Muscle layer of colon (tissue), 2 donors: ENCODE data around the gene CD82.
"Not testable (repeated sequence)": the region's sequence is repeated elsewhere in the genome, so short reads cannot be mapped to it uniquely, and the experiment has no call there.

Experiments
- H3K27ac ChIP-seq: one replicate; pipeline ENCODE4 v1.7.0; 2013; ENCODE audit warnings: low read depth, mild to moderate bottlenecking, low read length, moderate library complexity
- H3K27me3 ChIP-seq, 2 donors: one replicate each; pipeline ENCODE4 v1.7.0; 2013; ENCODE audit warnings: low read length in 2 of 2, mild to moderate bottlenecking in 2 of 2; ENCODE audit not compliant: insufficient read depth in 2 of 2, control insufficient read depth in 1 of 2
- H3K36me3 ChIP-seq: one replicate; pipeline ENCODE4 v1.7.0; 2013; ENCODE audit warnings: mild to moderate bottlenecking, low read length; ENCODE audit not compliant: insufficient read depth
- H3K4me1 ChIP-seq: one replicate; pipeline ENCODE4 v1.7.0; 2013; ENCODE audit warnings: mild to moderate bottlenecking, low read length; ENCODE audit not compliant: insufficient read depth
- H3K4me3 ChIP-seq, 2 donors: one replicate each; pipeline ENCODE4 v1.7.0; 2013; ENCODE audit warnings: low read length in 2 of 2, low read depth in 1 of 2, mild to moderate bottlenecking in 1 of 2, moderate library complexity in 1 of 2
- H3K9ac ChIP-seq: one replicate; pipeline ENCODE4 v1.7.0; 2013; ENCODE audit warnings: low read length
- H3K9me3 ChIP-seq: one replicate; pipeline ENCODE4 v1.7.0; 2013; ENCODE audit warnings: mild to moderate bottlenecking, low read length
- donor health status: abdominal sarcoma.
- donor health status: Adenocarcinoma of cecum.

CD82 gene

GRCh38 chr11:44536788-44537516 lies 28.5 kb upstream of the CD82 start:
- Histone ChIP-seq H3K4me3 (no peak overlapping the region), H3K9ac (no peak overlapping the region), H3K36me3 (no peaks in the 10 kb centered on the region), H3K9me3 (no peaks in the 10 kb centered on the region), H3K27ac (no peak overlapping the region), H3K27me3 (peaks cover 0 to 5% of the 10 kb centered on the region in 2 donors), H3K4me1 (no peaks in the 10 kb centered on the region)

DNA sequence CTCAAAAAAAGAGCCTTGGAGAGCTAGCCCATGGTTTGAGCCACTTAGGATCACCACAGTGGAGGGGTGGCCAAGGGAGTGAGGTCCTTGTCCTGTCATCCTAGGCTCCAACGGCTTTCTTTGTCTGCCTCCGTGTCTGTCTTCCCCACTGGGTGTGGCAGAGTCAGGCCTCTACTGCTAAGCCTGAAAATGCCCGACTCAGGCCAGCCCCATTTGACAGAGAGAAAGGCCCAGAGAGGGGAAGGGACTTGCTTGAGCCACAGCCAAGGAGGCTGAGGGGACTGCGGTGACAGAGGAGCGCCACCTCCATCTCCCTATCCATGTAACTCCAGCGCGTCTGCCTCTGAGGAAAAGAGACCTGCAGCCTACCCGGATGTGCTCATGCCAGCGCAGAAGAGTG lies 27.8 kb upstream of the CD82 start:
- peaks cover 0 to 5% of the 10 kb centered on the region in 2 donors for H3K27me3 ChIP-seq
- H3K36me3 ChIP-seq = no peaks in the 10 kb centered on the region
- no peaks in the 10 kb centered on the region for H3K9me3 ChIP-seq
- no peak overlapping the region for H3K4me3 ChIP-seq
- H3K9ac ChIP-seq = no peak overlapping the region
- no peaks in the 10 kb centered on the region for H3K4me1 ChIP-seq
- no peak overlapping the region for H3K27ac ChIP-seq

GRCh38 chr11:44538375-44539054 lies 26.9 kb upstream of the CD82 start:
- no peak overlapping the region for H3K9ac ChIP-seq
- H3K27me3 ChIP-seq = peaks cover 0 to 5% of the 10 kb centered on the region in 2 donors
- no peaks in the 10 kb centered on the region for H3K9me3 ChIP-seq
- no peak overlapping the region for H3K4me3 ChIP-seq
- H3K36me3 ChIP-seq = no peaks in the 10 kb centered on the region
- H3K27ac ChIP-seq = no peak overlapping the region
- no peaks in the 10 kb centered on the region for H3K4me1 ChIP-seq

GRCh38 chr11:44539971-44540370 lies 25.5 kb upstream of the CD82 start:
- Histone ChIP-seq H3K36me3 (no peaks in the 10 kb centered on the region), H3K9me3 (no peaks in the 10 kb centered on the region), H3K4me3 (no peak overlapping the region), H3K27me3 (peaks cover 0 to 5% of the 10 kb centered on the region in 2 donors), H3K9ac (no peak overlapping the region), H3K4me1 (no peaks in the 10 kb centered on the region), H3K27ac (no peak overlapping the region)

- Histone ChIP-seq H3K9me3 (no peaks in the 10 kb centered on the region), H3K4me1 (no peaks in the 10 kb centered on the region)
Observed at GRCh38 chr11:44540667-44541066, 24.8 kb upstream of the CD82 start.

GRCh38 chr11:44542372-44542771 lies 23.1 kb upstream of the CD82 start:
- H3K4me3 ChIP-seq = no peak overlapping the region
- no peaks in the 10 kb centered on the region for H3K9me3 ChIP-seq
- no peak overlapping the region for H3K27ac ChIP-seq
- H3K4me1 ChIP-seq = no peaks in the 10 kb centered on the region
- H3K9ac ChIP-seq = no peak overlapping the region
- H3K36me3 ChIP-seq = no peaks in the 10 kb centered on the region
- no peaks in the 10 kb centered on the region for H3K27me3 ChIP-seq

More at GRCh38 chr11:44540667-44541066, 24.8 kb upstream of the CD82 start:
- H3K9ac ChIP-seq = no peak overlapping the region
- no peaks in the 10 kb centered on the region for H3K27me3 ChIP-seq
- no peak overlapping the region for H3K4me3 ChIP-seq
- no peak overlapping the region for H3K27ac ChIP-seq
- no peaks in the 10 kb centered on the region for H3K36me3 ChIP-seq

GRCh38 chr11:44546984-44547383 lies 18.5 kb upstream of the CD82 start:
- H3K4me1 ChIP-seq, H3K27ac ChIP-seq, H3K9me3 ChIP-seq, H3K9ac ChIP-seq, H3K27me3 ChIP-seq, H3K36me3 ChIP-seq, H3K4me3 ChIP-seq: not testable (repeated sequence)

DNA sequence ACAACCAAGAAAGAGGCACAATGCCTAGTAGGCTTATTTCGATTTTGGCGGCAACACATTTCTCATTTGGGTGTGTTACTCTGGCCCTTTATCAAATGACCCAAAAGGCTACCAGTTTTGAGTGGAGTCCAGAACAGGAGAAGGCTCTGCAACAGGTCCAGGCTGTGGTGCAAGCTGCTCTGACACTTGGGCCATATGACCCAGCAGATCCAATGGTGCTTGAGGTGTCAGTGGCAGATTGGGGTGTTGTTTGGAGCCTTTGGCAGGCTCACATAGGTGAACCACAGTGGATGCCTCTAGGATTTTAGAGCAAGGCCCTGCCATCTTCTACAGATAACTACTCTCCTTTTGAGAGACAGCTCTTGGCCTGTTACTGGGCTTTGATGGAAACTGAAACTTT lies 17.9 kb upstream of the CD82 start:
- not testable (repeated sequence) for H3K36me3 ChIP-seq, H3K9ac ChIP-seq, H3K4me3 ChIP-seq, H3K27ac ChIP-seq, H3K27me3 ChIP-seq, H3K4me1 ChIP-seq, H3K9me3 ChIP-seq

DNA sequence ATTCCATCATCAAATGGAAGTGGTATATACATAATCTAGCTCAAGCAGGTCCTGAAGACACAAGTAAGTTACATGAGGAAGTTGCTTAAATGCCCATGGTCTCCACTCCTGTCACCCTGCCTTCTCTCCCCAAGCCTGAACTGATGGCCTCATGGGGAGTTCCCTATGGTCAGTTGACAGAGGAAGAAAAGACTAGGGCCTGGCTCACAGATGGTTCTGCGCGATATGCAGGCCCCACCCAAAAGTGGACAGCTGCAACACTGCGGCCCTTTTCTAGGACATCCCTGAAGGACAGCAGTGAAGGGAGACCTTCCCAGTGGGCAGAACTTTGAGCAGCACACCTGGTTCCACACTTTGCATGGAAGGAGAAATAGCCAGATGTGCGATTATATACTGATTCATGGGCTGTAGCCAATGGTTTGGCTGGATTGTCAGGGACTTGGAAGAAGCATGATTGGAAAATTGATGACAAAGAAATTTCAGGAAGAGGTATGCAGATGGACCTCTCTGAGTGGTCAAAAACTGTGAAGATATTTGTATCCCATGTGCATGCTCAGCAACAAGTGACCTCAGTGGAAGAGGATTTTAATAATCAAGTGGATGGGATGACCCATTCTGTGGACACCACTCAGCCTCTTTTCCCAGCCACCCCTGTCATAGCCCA lies 17.3 kb upstream of the CD82 start:
- no peak overlapping the region for H3K27ac ChIP-seq
- H3K9ac ChIP-seq = no peak overlapping the region
- no peaks in the 10 kb centered on the region for H3K4me1 ChIP-seq
- H3K9me3 ChIP-seq = no peaks in the 10 kb centered on the region
- no peaks in the 10 kb centered on the region for H3K27me3 ChIP-seq
- H3K4me3 ChIP-seq = no peak overlapping the region
- H3K36me3 ChIP-seq = no peaks in the 10 kb centered on the region

GRCh38 chr11:44548961-44549749 lies 16.3 kb upstream of the CD82 start:
- not testable (repeated sequence) for H3K36me3 ChIP-seq, H3K27ac ChIP-seq, H3K9me3 ChIP-seq, H3K27me3 ChIP-seq, H3K4me3 ChIP-seq, H3K9ac ChIP-seq, H3K4me1 ChIP-seq

- Histone ChIP-seq H3K9ac (no peak overlapping the region), H3K4me3 (no peak overlapping the region), H3K27me3 (no peaks in the 10 kb centered on the region), H3K4me1 (no peaks in the 10 kb centered on the region), H3K36me3 (no peaks in the 10 kb centered on the region), H3K9me3 (no peaks in the 10 kb centered on the region), H3K27ac (no peak overlapping the region)
Observed at GRCh38 chr11:44550123-44550522, 15.3 kb upstream of the CD82 start.
